ENCODE measurements around the gene WDR93. TPM values are rescaled to one million over a fixed set of nuclear protein-coding genes. Genes with fewer than 3 reads are reported as not detected.

WDR93 gene
- total RNA-seq, 1 experiment from 2014 or later = 0.16 TPM

- Mint-ChIP-seq H3K4me1 (ENCODE audit: low read depth, unreplicated experiment) (peaks cover 7% of the 10 kb centered on the region), H3K4me3 (ENCODE audit: unreplicated experiment) (no peak overlapping the region), H3K27ac (ENCODE audit: unreplicated experiment) (no peak overlapping the region), H3K36me3 (ENCODE audit: insufficient read depth, unreplicated experiment) (peaks cover 2% of the 10 kb centered on the region), H3K9me3 (ENCODE audit: unreplicated experiment) (no peaks in the 10 kb centered on the region), H3K27me3 (ENCODE audit: insufficient read depth, unreplicated experiment) (no peaks in the 10 kb centered on the region)
- TF ChIP-seq CTCF (IDR thresholded peaks at IDR 0.05; ENCODE audit: insufficient read depth in 1 of 2, low read depth in 1 of 2, low read length in 1 of 2, severe bottlenecking in 1 of 2, unreplicated experiment in 1 of 2) = no peak
- no peak for DNase-seq
- Histone ChIP-seq H3K4me1 (peaks cover 4% of the 10 kb centered on the region), H3K27me3 (replicated peaks; ENCODE audit: control insufficient read depth, insufficient read depth, low read length) (no peaks in the 10 kb centered on the region), H3K9me3 (no peaks in the 10 kb centered on the region), H3K4me3 (ENCODE audit: low read depth, low read length) (no peak overlapping the region), H3K36me3 (ENCODE audit: control insufficient read depth, insufficient read depth, low read length) (no peaks in the 10 kb centered on the region)
- POLR2A ChIA-PET = no interaction called here
- CTCF ChIA-PET = no interaction called here
- intact Hi-C loops (cut with micrococcal nuclease; ENCODE audit: unreplicated experiment) = no loop called here
- no TSS peak for BruUV-seq (replicated peaks)
Measured at GRCh38 chr15:89652131-89652530, 38.5 kb upstream of the WDR93 start.

GRCh38 chr15:89652666-89653065 lies 37.9 kb upstream of the WDR93 start:
- Mint-ChIP-seq H3K27ac (ENCODE audit: unreplicated experiment) (no peak overlapping the region), H3K9me3 (ENCODE audit: unreplicated experiment) (no peaks in the 10 kb centered on the region), H3K36me3 (ENCODE audit: insufficient read depth, unreplicated experiment) (no peaks in the 10 kb centered on the region), H3K4me3 (ENCODE audit: unreplicated experiment) (no peak overlapping the region), H3K4me1 (ENCODE audit: low read depth, unreplicated experiment) (peaks cover 7% of the 10 kb centered on the region), H3K27me3 (ENCODE audit: insufficient read depth, unreplicated experiment) (no peaks in the 10 kb centered on the region)
- Histone ChIP-seq H3K27me3 (replicated peaks; ENCODE audit: control insufficient read depth, insufficient read depth, low read length) (no peaks in the 10 kb centered on the region), H3K36me3 (ENCODE audit: control insufficient read depth, insufficient read depth, low read length) (no peaks in the 10 kb centered on the region), H3K4me3 (ENCODE audit: low read depth, low read length) (no peak overlapping the region), H3K9me3 (no peaks in the 10 kb centered on the region), H3K4me1 (peaks cover 4% of the 10 kb centered on the region)
- DNase-seq = no peak
- CTCF ChIA-PET = no interaction called here
- BruUV-seq (replicated peaks) = no TSS peak
- no peak for TF ChIP-seq CTCF (IDR thresholded peaks at IDR 0.05; ENCODE audit: insufficient read depth in 1 of 2, low read depth in 1 of 2, low read length in 1 of 2, severe bottlenecking in 1 of 2, unreplicated experiment in 1 of 2)
- POLR2A ChIA-PET = no interaction called here
- intact Hi-C loops (cut with micrococcal nuclease; ENCODE audit: unreplicated experiment) = no loop called here

GRCh38 chr15:89653578-89653977 lies 37.0 kb upstream of the WDR93 start:
- Histone ChIP-seq H3K4me1 (peaks cover 4% of the 10 kb centered on the region), H3K4me3 (ENCODE audit: low read depth, low read length) (no peak overlapping the region), H3K27me3 (replicated peaks; ENCODE audit: control insufficient read depth, insufficient read depth, low read length) (no peaks in the 10 kb centered on the region), H3K9me3 (no peaks in the 10 kb centered on the region), H3K36me3 (ENCODE audit: control insufficient read depth, insufficient read depth, low read length) (no peaks in the 10 kb centered on the region)
- no peak for TF ChIP-seq CTCF (IDR thresholded peaks at IDR 0.05; ENCODE audit: insufficient read depth in 1 of 2, low read depth in 1 of 2, low read length in 1 of 2, severe bottlenecking in 1 of 2, unreplicated experiment in 1 of 2)
- Mint-ChIP-seq H3K36me3 (ENCODE audit: insufficient read depth, unreplicated experiment) (no peaks in the 10 kb centered on the region), H3K4me1 (ENCODE audit: low read depth, unreplicated experiment) (peaks cover 7% of the 10 kb centered on the region), H3K9me3 (ENCODE audit: unreplicated experiment) (no peaks in the 10 kb centered on the region), H3K27me3 (ENCODE audit: insufficient read depth, unreplicated experiment) (no peaks in the 10 kb centered on the region), H3K27ac (ENCODE audit: unreplicated experiment) (peak overlapping the region; percentile 49), H3K4me3 (ENCODE audit: unreplicated experiment) (no peak overlapping the region)
- BruUV-seq (replicated peaks) = no TSS peak
- DNase-seq = no peak
- intact Hi-C loops (cut with micrococcal nuclease; ENCODE audit: unreplicated experiment) = no loop called here
- CTCF ChIA-PET = no interaction called here
- POLR2A ChIA-PET = no interaction called here

Data from Caco-2 (cell line).